HEK293 (cell line): ENCODE results near the gene TTC39C.

ENCODE experiments used
- CTCF ChIA-PET: fragments of 350-600 bp; formaldehyde crosslinking; extraction: SDS; loops from one replicate; lab custom pipeline; 2021; ENCODE audit warnings: antibody characterized with exemption; lab: Yijun Ruan, JAX
- POLR2A ChIA-PET: fragments of 300-600 bp; formaldehyde crosslinking; extraction: SDS; loops from one replicate; lab custom pipeline; 2020; ENCODE audit warnings: antibody characterized with exemption, inconsistent platforms; lab: Yijun Ruan, JAX
- H3K27ac ChIP-seq: fragments of 200-500 bp; sonication (Bioruptor generic); 2 replicates; pipeline ENCODE4 v1.5.1; 2014; ENCODE audit warnings: low read depth, low read length, control low read depth, inconsistent platforms; ENCODE audit errors: extremely low read depth
- H3K36me3 ChIP-seq, 2 experiments: fragments of 200-500 bp in 1 of 2; sonication (Bioruptor generic) in 1 of 2; 1 replicate in 1 of 2; 2 replicates in 1 of 2; pipeline ENCODE4 v1.5.1; 2014 to 2017; ENCODE audit warnings: inconsistent platforms in 2 of 2, low read length in 2 of 2; ENCODE audit not compliant: control insufficient read depth in 2 of 2, insufficient read depth in 1 of 2
- H3K4me1 ChIP-seq: fragments of 200-500 bp; sonication (Bioruptor generic); 2 replicates; pipeline ENCODE4 v1.5.1; 2014; ENCODE audit warnings: mild to moderate bottlenecking, low read length, inconsistent platforms; ENCODE audit not compliant: control insufficient read depth, insufficient read depth
- H3K4me3 ChIP-seq: 2 replicates; pipeline ENCODE4 v1.5.1; 2011; ENCODE audit warnings: low read depth, mild to moderate bottlenecking, control low read depth, low read length, moderate library complexity
- H3K9me3 ChIP-seq: fragments of 200-500 bp; sonication (Bioruptor generic); 2 replicates; pipeline ENCODE4 v1.5.1; 2014; ENCODE audit warnings: low read depth, low read length, inconsistent platforms; ENCODE audit not compliant: control insufficient read depth, insufficient read depth
- GLI2 ChIP-seq: fragments of 450-650 bp; formaldehyde crosslinking; IDR thresholded peaks from 2 replicates; pipeline ENCODE4; 2017; ENCODE audit warnings: missing biosample characterization, missing genetic modification characterization, low read depth, borderline replicate concordance
- HOXA7 ChIP-seq: sonication (generic); formaldehyde crosslinking; IDR thresholded peaks from 2 replicates; pipeline ENCODE4 v1.8.1; 2022; ENCODE audit warnings: missing genetic modification reagents, borderline replicate concordance
- HOXD13 ChIP-seq: sonication (generic); formaldehyde crosslinking; IDR thresholded peaks from 2 replicates; pipeline ENCODE4 v1.8.0; 2022; ENCODE audit warnings: missing genetic modification reagents, borderline replicate concordance
- PRDM10 ChIP-seq: fragments of 450-650 bp; formaldehyde crosslinking; IDR thresholded peaks from 2 replicates; pipeline ENCODE4 v1.5.1; 2016; ENCODE audit warnings: missing biosample characterization, missing genetic modification characterization
- SCRT1 ChIP-seq: fragments of 450-650 bp; formaldehyde crosslinking; IDR thresholded peaks from 2 replicates; pipeline ENCODE4 v1.5.1; 2016; ENCODE audit warnings: missing biosample characterization, missing genetic modification characterization, borderline replicate concordance
- SP2 ChIP-seq: fragments of 450-650 bp; formaldehyde crosslinking; IDR thresholded peaks from 2 replicates; pipeline ENCODE4 v1.5.1; 2016; ENCODE audit warnings: missing biosample characterization, missing genetic modification characterization
- ZNF133 ChIP-seq: fragments of 450-650 bp; formaldehyde crosslinking; IDR thresholded peaks from 2 replicates; pipeline ENCODE4 v1.5.1; 2016; ENCODE audit warnings: missing biosample characterization, missing genetic modification characterization
- ZNF169 ChIP-seq: fragments of 450-650 bp; formaldehyde crosslinking; IDR thresholded peaks from 2 replicates; pipeline ENCODE4 v1.5.1; 2016; ENCODE audit warnings: missing biosample characterization, missing genetic modification characterization
- ZNF248 ChIP-seq: fragments of 450-650 bp; formaldehyde crosslinking; IDR thresholded peaks from 2 replicates; pipeline ENCODE4 v1.5.1; 2017; ENCODE audit warnings: missing biosample characterization, missing genetic modification characterization
- ZNF426 ChIP-seq: fragments of 450-650 bp; formaldehyde crosslinking; IDR thresholded peaks from 2 replicates; pipeline ENCODE4 v1.5.1; 2017; ENCODE audit warnings: missing biosample characterization, missing genetic modification characterization, mild to moderate bottlenecking, inconsistent platforms, moderate library complexity
- ZNF48 ChIP-seq: fragments of 450-650 bp; formaldehyde crosslinking; IDR thresholded peaks from 2 replicates; pipeline ENCODE4 v1.5.1; 2016; ENCODE audit warnings: missing biosample characterization, missing genetic modification characterization
- ZNF518A ChIP-seq: fragments of 450-650 bp; formaldehyde crosslinking; conservative IDR thresholded peaks from 2 replicates; pipeline ENCODE4 v1.5.1; 2016; ENCODE audit warnings: low read depth, missing biosample characterization, missing genetic modification characterization
- ZNF610 ChIP-seq: fragments of 450-650 bp; formaldehyde crosslinking; IDR thresholded peaks from 2 replicates; pipeline ENCODE4 v1.5.1; 2016; ENCODE audit warnings: missing biosample characterization, missing genetic modification characterization, borderline replicate concordance
- ZNF621 ChIP-seq: fragments of 450-650 bp; formaldehyde crosslinking; IDR thresholded peaks from 2 replicates; pipeline ENCODE4 v1.5.1; 2017; ENCODE audit warnings: missing biosample characterization, missing genetic modification characterization
- ZNF830 ChIP-seq: fragments of 450-650 bp; IDR thresholded peaks from 2 replicates; pipeline ENCODE4 v1.5.0; 2018; ENCODE audit warnings: missing biosample characterization, missing genetic modification characterization, low read depth, mild to moderate bottlenecking, moderate library complexity
- TF ChIP-seq, protein P1 (sequence below): fragments of 450-650 bp; formaldehyde crosslinking; IDR thresholded peaks from 2 replicates; pipeline ENCODE4 v1.5.1; 2016; ENCODE audit warnings: missing biosample characterization, missing genetic modification characterization

The TTC39C gene

GRCh38 chr18:24039671-24040070, 25.1 kb downstream of the TTC39C start (continued):
- TF ChIP-seq, protein P1, sequence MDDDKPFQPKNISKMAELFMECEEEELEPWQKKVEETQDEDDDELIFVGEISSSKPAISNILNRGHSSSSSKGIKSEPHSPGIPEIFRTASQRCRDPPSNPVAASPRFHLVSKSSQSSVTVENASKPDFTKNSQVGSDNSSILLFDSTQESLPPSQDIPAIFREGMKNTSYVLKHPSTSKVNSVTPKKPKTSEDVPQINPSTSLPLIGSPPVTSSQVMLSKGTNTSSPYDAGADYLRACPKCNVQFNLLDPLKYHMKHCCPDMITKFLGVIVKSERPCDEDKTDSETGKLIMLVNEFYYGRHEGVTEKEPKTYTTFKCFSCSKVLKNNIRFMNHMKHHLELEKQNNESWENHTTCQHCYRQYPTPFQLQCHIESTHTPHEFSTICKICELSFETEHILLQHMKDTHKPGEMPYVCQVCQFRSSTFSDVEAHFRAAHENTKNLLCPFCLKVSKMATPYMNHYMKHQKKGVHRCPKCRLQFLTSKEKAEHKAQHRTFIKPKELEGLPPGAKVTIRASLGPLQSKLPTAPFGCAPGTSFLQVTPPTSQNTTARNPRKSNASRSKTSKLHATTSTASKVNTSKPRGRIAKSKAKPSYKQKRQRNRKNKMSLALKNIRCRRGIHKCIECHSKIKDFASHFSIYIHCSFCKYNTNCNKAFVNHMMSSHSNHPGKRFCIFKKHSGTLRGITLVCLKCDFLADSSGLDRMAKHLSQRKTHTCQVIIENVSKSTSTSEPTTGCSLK = no peak
- no peak for TF ChIP-seq HOXA7 (CRISPR knock-in tag)

GRCh38 chr18:24041691-24042090, 27.1 kb downstream of the TTC39C start:
- Histone ChIP-seq H3K9me3 (no peaks in the 10 kb centered on the region), H3K4me1 (no peaks in the 10 kb centered on the region), H3K4me3 (no peak overlapping the region), H3K27ac (no peak overlapping the region), H3K36me3 (no peaks in the 10 kb centered on the region)
- POLR2A ChIA-PET = no interaction called here
- CTCF ChIA-PET = interaction anchor here (1.2 kb wide), 1 partner anchor 123 kb away, joined by 3 read pairs; no protein-coding TSS in a partner anchor
- TF ChIP-seq SCRT1 (tag by site-specific recombination) = no peak
- TF ChIP-seq ZNF48 (tag by site-specific recombination) = no peak
- TF ChIP-seq ZNF621 = no peak
- TF ChIP-seq HOXD13 (CRISPR knock-in tag) = no peak
- TF ChIP-seq ZNF610 (tag by site-specific recombination) = no peak
- no peak for TF ChIP-seq ZNF518A (tag by site-specific recombination)
- no peak for TF ChIP-seq GLI2 (tag by site-specific recombination)
- TF ChIP-seq PRDM10 = no peak
- TF ChIP-seq ZNF830 (tag by site-specific recombination) = no peak
- TF ChIP-seq ZNF248 = no peak
- no peak for TF ChIP-seq ZNF133 (tag by site-specific recombination)
- TF ChIP-seq ZNF426 (tag by site-specific recombination) = no peak
- TF ChIP-seq SP2 (tag by site-specific recombination) = no peak
- no peak for TF ChIP-seq ZNF169 (tag by site-specific recombination)
